Heart right ventricle (tissue), 16 donors: Measurements from ENCODE around the gene ZC3H8. TPM values are rescaled to one million over a fixed set of nuclear protein-coding genes. Genes with fewer than 3 reads are reported as not detected.

Source experiments
- ATAC-seq, 8 donors: fragments of 200-7000 bp; cut with Tn5 transposase; one replicate each; pipeline ENCODE4 v1.9.1; 2020; ENCODE audit warnings: mild to moderate bottlenecking in 8 of 8, moderate library complexity in 8 of 8, moderate number of reproducible peaks in 1 of 8
- DNase-seq, 2 donors: peaks; one replicate each; pipeline ENCODE4 v3.0.0-alpha.2; 2020
- H3K27ac ChIP-seq, 10 donors: fragments of 200-600 bp; sonication (generic) in 2 of 10; one replicate each; pipeline versions ENCODE4 v1.5.0 to v1.8.0; 2020 to 2022; ENCODE audit warnings: mild to moderate bottlenecking in 3 of 10
- H3K27me3 ChIP-seq, 7 donors: fragments of 200-600 bp; one replicate each; pipeline ENCODE4 v1.8.0; 2021 to 2022; ENCODE audit warnings: mild to moderate bottlenecking in 2 of 7
- H3K36me3 ChIP-seq, 9 donors: fragments of 200-600 bp; sonication (generic) in 1 of 9; one replicate each; pipeline versions ENCODE4 v1.5.0 to v1.8.0; 2020 to 2022; ENCODE audit warnings: mild to moderate bottlenecking in 2 of 9
- H3K4me1 ChIP-seq, 9 donors: fragments of 200-600 bp; sonication (generic) in 1 of 9; one replicate each; pipeline versions ENCODE4 v1.5.0 to v1.8.0; 2020 to 2022; ENCODE audit warnings: mild to moderate bottlenecking in 4 of 9
- H3K4me3 ChIP-seq, 10 donors: fragments of 200-600 bp; sonication (generic) in 2 of 10; one replicate each; pipeline versions ENCODE4 v1.5.0 to v1.8.0; 2020 to 2022; ENCODE audit warnings: mild to moderate bottlenecking in 7 of 10, moderate library complexity in 2 of 10
- H3K9me3 ChIP-seq, 11 donors: fragments of 200-600 bp in 10 of 11; sonication (generic) in 2 of 11; one replicate each; pipeline versions ENCODE4 v1.5.0 to v1.8.0; 2013 to 2022; ENCODE audit warnings: mild to moderate bottlenecking in 2 of 11, control low read depth in 1 of 11, moderate library complexity in 1 of 11
- CTCF ChIP-seq, 9 donors: fragments of 200-600 bp; sonication (generic) in 2 of 9; IDR thresholded peaks; one replicate each; pipeline versions ENCODE4 v1.5.0 to v1.8.0; 2021 to 2022; ENCODE audit warnings: antibody characterized with exemption in 9 of 9, mild to moderate bottlenecking in 5 of 9, moderate library complexity in 1 of 9
- WGBS, 2 donors: extraction: QIAGEN DNeasy Blood & Tissue Kit; methylation state at CpG; one replicate each; pipeline ENCODE4 v1.1.7; 2013; ENCODE audit warnings: inconsistent platforms in 1 of 2; 5-methylcytosine and 5-hydroxymethylcytosine counted together
- intact Hi-C, 10 donors: fragments of 100-400 bp; cut with DNase I; formaldehyde crosslinking; loops; one replicate each; pipeline versions ENCODE4 v1.11.1 to v1.14.2; 2022
- polyA plus RNA-seq, 2 donors: library from polyadenylated mRNA; stranded (reverse); fragments of 200-250 nt; gene quantifications; one replicate each; pipeline ENCODE4 v1.2.3, GENCODE V29; 2013
- total RNA-seq, 10 donors: library from RNA; stranded (reverse); fragmentation: NEBNext Ultra II Directional in 3 of 10; extraction: Animal tissue kit (Norgen Biotek cat#: 25700) in 3 of 10; gene quantifications; one replicate each; pipeline versions ENCODE4 v1.2.1 to v1.2.4, GENCODE V29; 2021 to 2023
- donor health status: Arrhythmogenic right ventricular cardiomyopathy.
- donor health status: ischemic (EF 13 %, LVEDD 7.1; RV severe dilation, severe dysfunction).
- donor health status: healthy with polysubstance abuse.
- donor health status: DM: no; HTN: yes; CAD: no.
- donor health status: DM: no; HTN: no; CAD: no.
- donor health status: ischemic (EF 25% LVEDD 6.9; RV normal size, moderate dysfunction).
- donor health status: ischemic (EF 25% LVEDD 5.7; RV mildly dilated, moderate dysfunction).
- donor health status: healthy.
- donor health status: DM: yes; HTN: yes; CAD: no.
- donor health status: Ischemic cardiomyopathy.
- donor health status: ischemic (EF 35%, LVEDD 5.7; RV mildly dilated, moderate dysfunction).
- donor health status: nonischemic (EF 11% LVEDD 7.7; RV severe dilation, severe dysfunction).
- donor health status: DM: yes; HTN: yes; CAD: no.
- donor health status: PGD.
- donor health status: ischemic (EF 29% LVEDD 5.4; RV normal size, mild dysfunction).
- donor health status: nonischemic (EF 23%, LVEDD 6.1; RV moderate dilation, normal function).

ZC3H8 gene
- total and polyA plus RNA-seq, 12 donors = 4.2 to 13.3 (median 9.8) TPM

DNA sequence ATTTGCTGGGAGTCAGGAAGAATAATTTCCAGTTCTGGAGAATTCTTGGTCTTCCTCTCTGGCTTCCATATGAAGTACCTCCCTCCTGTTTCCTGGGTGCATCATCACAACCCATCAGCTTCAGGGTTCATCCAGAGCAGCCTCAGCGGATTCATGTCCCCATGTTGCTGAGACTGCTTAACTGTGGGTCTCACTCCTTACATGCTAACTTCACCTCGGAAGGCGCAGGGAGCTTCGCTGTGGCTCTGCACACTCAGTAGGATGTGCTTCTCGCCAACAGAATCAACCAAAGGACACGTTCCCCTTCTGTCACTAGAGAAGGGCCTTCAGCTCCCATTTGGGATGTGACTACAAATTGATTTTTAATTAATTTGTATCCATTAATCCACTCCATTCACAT lies 92.5 kb downstream of the ZC3H8 start:
- Histone ChIP-seq H3K4me1 (no peaks in the 10 kb centered on the region), H3K27me3 (no peaks in the 10 kb centered on the region), H3K9me3 (no peaks in the 10 kb centered on the region), H3K27ac (no peak overlapping the region), H3K36me3 (no peaks in the 10 kb centered on the region), H3K4me3 (no peak overlapping the region)
- TF ChIP-seq CTCF (IDR thresholded peaks at IDR 0.05) = no peak
- intact Hi-C loops = no loop called here
- no peak for ATAC-seq
- DNase-seq = no peak
- WGBS, 2 donors = 95 to 97% methylated on average over 6 of the region's 6 CpGs

Other genes with a start within 250 kb of the ZC3H8 start
- 10 to 100 TPM in 2 of 10 donors, 1 to 10 TPM in 8; 4.4 to 11.1 (median 5.7) TPM for gene TMEM87B, start 199.8 kb downstream of the ZC3H8 start, total RNA-seq
- gene TMEM87B, start 199.8 kb downstream of the ZC3H8 start, polyA plus RNA-seq = 1 to 10 TPM; 4.8 to 6.0 TPM
- 1 to 10 TPM in 5 of 10 donors, under 1 TPM in 5; 0.22 to 1.7 (median 0.90) TPM for gene FBLN7, start 116.7 kb downstream of the ZC3H8 start, total RNA-seq
- gene FBLN7, start 116.7 kb downstream of the ZC3H8 start, polyA plus RNA-seq = under 1 TPM; 0.22 to 0.74 TPM
- 10 to 100 TPM; 13.9 to 29.5 (median 25.8) TPM for gene ZC3H6, start 20.6 kb upstream of the ZC3H8 start, total RNA-seq
- gene ZC3H6, start 20.6 kb upstream of the ZC3H8 start, polyA plus RNA-seq = 10 to 100 TPM in 1 of 2 donors, under 1 TPM in 1; 0.83 to 16.8 TPM
- gene RGPD8, start 178.6 kb upstream of the ZC3H8 start, total RNA-seq = 1 to 10 TPM; 4.1 to 9.1 (median 7.6) TPM
- 1 to 10 TPM in 1 of 2 donors, under 1 TPM in 1; 0.84 to 1.2 TPM for gene RGPD8, start 178.6 kb upstream of the ZC3H8 start, polyA plus RNA-seq
- 10 to 100 TPM; 38.2 to 54.5 (median 48.9) TPM for gene TTL, start 227.1 kb upstream of the ZC3H8 start, total RNA-seq
- gene TTL, start 227.1 kb upstream of the ZC3H8 start, polyA plus RNA-seq = 10 to 100 TPM; 12.9 to 16.9 TPM